Suprapubic skin (tissue), 4 donors: ENCODE data around the gene FUT9. TPM values are rescaled to one million over a fixed set of nuclear protein-coding genes. Genes with fewer than 3 reads are reported as not detected.

ENCODE experiments used
- DNase-seq, 2 donors: peaks; one replicate each; pipeline ENCODE4 v3.0.0-alpha.2; 2019; ENCODE audit warnings: low spot score in 2 of 2
- H3K27ac ChIP-seq: fragments of 200-600 bp; sonication (generic); one replicate; pipeline ENCODE4 v1.5.1; 2019
- H3K27me3 ChIP-seq: fragments of 200-600 bp; sonication (generic); one replicate; pipeline ENCODE4 v1.5.1; 2019
- H3K36me3 ChIP-seq: fragments of 200-600 bp; sonication (generic); one replicate; pipeline ENCODE4 v1.5.1; 2019
- H3K4me1 ChIP-seq: fragments of 200-600 bp; sonication (generic); one replicate; pipeline ENCODE4 v1.5.1; 2019
- H3K4me3 ChIP-seq: fragments of 200-600 bp; sonication (generic); one replicate; pipeline ENCODE4 v1.5.1; 2019; ENCODE audit warnings: mild to moderate bottlenecking
- H3K9me3 ChIP-seq: fragments of 200-600 bp; sonication (generic); one replicate; pipeline ENCODE4 v1.5.1; 2019
- EP300 ChIP-seq: sonication (generic); formaldehyde crosslinking; IDR thresholded peaks from one replicate; pipeline ENCODE4 v1.6.1; 2017; ENCODE audit warnings: antibody characterized with exemption
- POLR2A ChIP-seq, 2 donors: fragments of 450-650 bp; IDR thresholded peaks; one replicate each; pipeline ENCODE4 v1.6.1; 2017; ENCODE audit warnings: antibody characterized with exemption in 2 of 2, mild to moderate bottlenecking in 2 of 2, moderate library complexity in 2 of 2
- POLR2AphosphoS5 ChIP-seq, 3 donors: sonication (generic); formaldehyde crosslinking; IDR thresholded peaks; one replicate each; pipeline ENCODE4 v1.6.1; 2017; ENCODE audit warnings: antibody characterized with exemption in 3 of 3
- WGBS: methylation state at CpG from one replicate; pipeline ENCODE4 v1.1.5; 2018; 5-methylcytosine and 5-hydroxymethylcytosine counted together
- total RNA-seq, 4 donors: library from RNA; depleted of rRNA; stranded (reverse); fragments of >200 nt; gene quantifications; one replicate each; pipeline ENCODE4 v1.1.0, GENCODE V29; 2016
- TF ChIP-seq, protein P1 (sequence below), 2 donors: fragments of 200-600 bp in 1 of 2; fragments of 450-650 bp in 1 of 2; sonication (generic) in 1 of 2; IDR thresholded peaks; one replicate each; pipeline ENCODE4 v1.5.1; 2016 to 2019; ENCODE audit warnings: antibody characterized with exemption in 2 of 2, mild to moderate bottlenecking in 1 of 2, moderate library complexity in 1 of 2

Gene FUT9
- total RNA-seq, 4 donors from 2014 or later, result 0.13 to 1.4 (median 0.43) TPM

GRCh38 chr6:96065213-96065612 is 49.4 kb downstream of the FUT9 start:
- TF ChIP-seq EP300 (no peak), POLR2AphosphoS5 (IDR thresholded peaks at IDR 0.05) (no peak), POLR2A (IDR thresholded peaks at IDR 0.05) (no peak)
- TF ChIP-seq, protein P1, sequence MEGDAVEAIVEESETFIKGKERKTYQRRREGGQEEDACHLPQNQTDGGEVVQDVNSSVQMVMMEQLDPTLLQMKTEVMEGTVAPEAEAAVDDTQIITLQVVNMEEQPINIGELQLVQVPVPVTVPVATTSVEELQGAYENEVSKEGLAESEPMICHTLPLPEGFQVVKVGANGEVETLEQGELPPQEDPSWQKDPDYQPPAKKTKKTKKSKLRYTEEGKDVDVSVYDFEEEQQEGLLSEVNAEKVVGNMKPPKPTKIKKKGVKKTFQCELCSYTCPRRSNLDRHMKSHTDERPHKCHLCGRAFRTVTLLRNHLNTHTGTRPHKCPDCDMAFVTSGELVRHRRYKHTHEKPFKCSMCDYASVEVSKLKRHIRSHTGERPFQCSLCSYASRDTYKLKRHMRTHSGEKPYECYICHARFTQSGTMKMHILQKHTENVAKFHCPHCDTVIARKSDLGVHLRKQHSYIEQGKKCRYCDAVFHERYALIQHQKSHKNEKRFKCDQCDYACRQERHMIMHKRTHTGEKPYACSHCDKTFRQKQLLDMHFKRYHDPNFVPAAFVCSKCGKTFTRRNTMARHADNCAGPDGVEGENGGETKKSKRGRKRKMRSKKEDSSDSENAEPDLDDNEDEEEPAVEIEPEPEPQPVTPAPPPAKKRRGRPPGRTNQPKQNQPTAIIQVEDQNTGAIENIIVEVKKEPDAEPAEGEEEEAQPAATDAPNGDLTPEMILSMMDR (IDR thresholded peaks at IDR 0.05), result no peak
- Histone ChIP-seq H3K4me3 (no peak overlapping the region), H3K27ac (no peak overlapping the region), H3K9me3 (peaks cover 4% of the 10 kb centered on the region), H3K4me1 (no peaks in the 10 kb centered on the region), H3K27me3 (no peaks in the 10 kb centered on the region), H3K36me3 (no peaks in the 10 kb centered on the region)
- 70% methylated on average over 2 of the region's 2 CpGs for WGBS
- DNase-seq, result no peak

- Histone ChIP-seq H3K4me3 (no peak overlapping the region), H3K36me3 (no peaks in the 10 kb centered on the region), H3K27ac (no peak overlapping the region), H3K27me3 (no peaks in the 10 kb centered on the region), H3K4me1 (no peaks in the 10 kb centered on the region), H3K9me3 (peaks cover 4% of the 10 kb centered on the region)
- no peak for TF ChIP-seq EP300
- no peak for TF ChIP-seq POLR2A (IDR thresholded peaks at IDR 0.05)
- TF ChIP-seq, protein P1 (IDR thresholded peaks at IDR 0.05), result no peak
- TF ChIP-seq POLR2AphosphoS5 (IDR thresholded peaks at IDR 0.05), result no peak
- no peak for DNase-seq
- 31% methylated on average over 1 of the region's 1 CpG for WGBS
Measured at GRCh38 chr6:96066376-96066775, 50.6 kb downstream of the FUT9 start.

- 93% methylated on average over 3 of the region's 3 CpGs for WGBS
- no peak overlapping the region for H3K27ac ChIP-seq
- no peak for TF ChIP-seq POLR2A (IDR thresholded peaks at IDR 0.05)
- TF ChIP-seq EP300, result no peak
- no peak for TF ChIP-seq POLR2AphosphoS5 (IDR thresholded peaks at IDR 0.05)
- TF ChIP-seq, protein P1 (IDR thresholded peaks at IDR 0.05), result no peak
- H3K9me3 ChIP-seq, result no peaks in the 10 kb centered on the region
- no peaks in the 10 kb centered on the region for H3K4me1 ChIP-seq
- H3K36me3 ChIP-seq, result no peaks in the 10 kb centered on the region
- H3K27me3 ChIP-seq, result no peaks in the 10 kb centered on the region
- DNase-seq, result no peak
- no peak overlapping the region for H3K4me3 ChIP-seq
Measured at GRCh38 chr6:96073555-96073954, 57.8 kb downstream of the FUT9 start.

- H3K4me3 ChIP-seq, result no peak overlapping the region
- no peaks in the 10 kb centered on the region for H3K36me3 ChIP-seq
- H3K4me1 ChIP-seq, result no peaks in the 10 kb centered on the region
- no peak overlapping the region for H3K27ac ChIP-seq
- no peaks in the 10 kb centered on the region for H3K27me3 ChIP-seq
- TF ChIP-seq, protein P1 (IDR thresholded peaks at IDR 0.05), result no peak
- TF ChIP-seq POLR2AphosphoS5 (IDR thresholded peaks at IDR 0.05), result no peak
- no peak for TF ChIP-seq POLR2A (IDR thresholded peaks at IDR 0.05)
- TF ChIP-seq EP300, result no peak
- 62% methylated on average over 3 of the region's 3 CpGs for WGBS
- no peaks in the 10 kb centered on the region for H3K9me3 ChIP-seq
- no peak for DNase-seq
Measured at GRCh38 chr6:96074006-96074405, 58.2 kb downstream of the FUT9 start.

DNA sequence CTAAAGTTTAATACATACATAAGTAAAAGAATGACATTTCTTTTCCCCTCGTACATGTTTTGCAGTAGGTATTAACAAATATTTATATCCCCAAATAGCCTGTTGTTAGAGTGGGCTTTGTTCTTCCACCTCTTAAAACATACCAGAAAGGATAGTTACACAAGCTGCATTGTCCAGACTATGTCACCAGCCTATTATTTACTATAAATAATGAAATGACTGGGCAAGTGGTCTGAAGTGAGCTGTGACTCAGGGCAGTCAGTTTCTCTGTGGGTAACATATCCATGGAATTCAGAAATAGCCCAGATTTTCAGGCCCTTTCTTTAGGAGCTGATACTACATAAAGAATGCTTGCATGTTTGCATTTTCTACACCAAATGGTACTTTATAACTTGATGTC is 60.1 kb downstream of the FUT9 start:
- Histone ChIP-seq H3K4me1 (no peaks in the 10 kb centered on the region), H3K27ac (no peak overlapping the region), H3K27me3 (no peaks in the 10 kb centered on the region), H3K36me3 (no peaks in the 10 kb centered on the region), H3K9me3 (no peaks in the 10 kb centered on the region), H3K4me3 (no peak overlapping the region)
- 69% methylated on average over 1 of the region's 1 CpG for WGBS
- TF ChIP-seq POLR2AphosphoS5 (IDR thresholded peaks at IDR 0.05) (no peak), EP300 (no peak), POLR2A (IDR thresholded peaks at IDR 0.05) (no peak)
- TF ChIP-seq, protein P1 (IDR thresholded peaks at IDR 0.05), result no peak
- DNase-seq, result no peak
